ENCODE data around the gene CACNA1E.

Gene CACNA1E

GRCh38 chr1:181674617-181675016, 191.3 kb downstream of the CACNA1E start:
- FAIRE-seq (no peak), DNase-seq (ENCODE audit: insufficient read length, low spot score) (no peak)

GRCh38 chr1:181675091-181675917, 192.0 kb downstream of the CACNA1E start:
- DNase-seq (ENCODE audit: insufficient read length, low spot score) (no peak), FAIRE-seq (no peak)
- no peak for TF ChIP-seq CTCF (IDR thresholded peaks at IDR 0.05; ENCODE audit: insufficient read depth, missing control alignments)

More at GRCh38 chr1:181674617-181675016, 191.3 kb downstream of the CACNA1E start:
- TF ChIP-seq CTCF (IDR thresholded peaks at IDR 0.05; ENCODE audit: insufficient read depth, missing control alignments): no peak

GRCh38 chr1:181675918-181676190, 192.5 kb downstream of the CACNA1E start:
- no peak for FAIRE-seq
- no peak for DNase-seq (ENCODE audit: insufficient read length, low spot score)
- TF ChIP-seq CTCF (IDR thresholded peaks at IDR 0.05; ENCODE audit: insufficient read depth, missing control alignments): no peak

- peak; percentile 65 for TF ChIP-seq CTCF (IDR thresholded peaks at IDR 0.05; ENCODE audit: insufficient read depth, missing control alignments)
- DNase-seq (ENCODE audit: insufficient read length, low spot score): no peak
- peak; percentile 35 for FAIRE-seq
Observed at GRCh38 chr1:181676269-181676668, 193.0 kb downstream of the CACNA1E start.

- no peak for FAIRE-seq
- TF ChIP-seq CTCF (IDR thresholded peaks at IDR 0.05; ENCODE audit: insufficient read depth, missing control alignments): no peak
Observed at GRCh38 chr1:181680332-181680731, 197.0 kb downstream of the CACNA1E start.

GRCh38 chr1:181680871-181681270, 197.6 kb downstream of the CACNA1E start:
- DNase-seq (ENCODE audit: insufficient read length, low spot score) (no peak), FAIRE-seq (no peak)
- TF ChIP-seq CTCF (IDR thresholded peaks at IDR 0.05; ENCODE audit: insufficient read depth, missing control alignments): no peak

More at GRCh38 chr1:181680332-181680731, 197.0 kb downstream of the CACNA1E start:
- DNase-seq (ENCODE audit: insufficient read length, low spot score): no peak

- FAIRE-seq (no peak), DNase-seq (ENCODE audit: insufficient read length, low spot score) (no peak)
- TF ChIP-seq CTCF (IDR thresholded peaks at IDR 0.05; ENCODE audit: insufficient read depth, missing control alignments): no peak
Observed at GRCh38 chr1:181685211-181685610, 201.9 kb downstream of the CACNA1E start.
